OCI-LY3 (cell line): Measurements from ENCODE around the gene CRTC3.

ENCODE experiments used
- EZH2phosphoT487 ChIP-seq: fragments of 200-600 bp; shearing (Covaris generic); IDR thresholded peaks from 2 replicates; pipeline ENCODE4 v1.6.1; 2018; ENCODE audit warnings: antibody characterized with exemption, mixed run types, low read depth
- TF ChIP-seq, protein P1 (sequence below): fragments of 200-600, 300-600 bp; sonication (generic); IDR thresholded peaks from 2 replicates; pipeline ENCODE4 v1.5.1; 2014; ENCODE audit warnings: antibody characterized with exemption, low read length, low read depth

DNA sequence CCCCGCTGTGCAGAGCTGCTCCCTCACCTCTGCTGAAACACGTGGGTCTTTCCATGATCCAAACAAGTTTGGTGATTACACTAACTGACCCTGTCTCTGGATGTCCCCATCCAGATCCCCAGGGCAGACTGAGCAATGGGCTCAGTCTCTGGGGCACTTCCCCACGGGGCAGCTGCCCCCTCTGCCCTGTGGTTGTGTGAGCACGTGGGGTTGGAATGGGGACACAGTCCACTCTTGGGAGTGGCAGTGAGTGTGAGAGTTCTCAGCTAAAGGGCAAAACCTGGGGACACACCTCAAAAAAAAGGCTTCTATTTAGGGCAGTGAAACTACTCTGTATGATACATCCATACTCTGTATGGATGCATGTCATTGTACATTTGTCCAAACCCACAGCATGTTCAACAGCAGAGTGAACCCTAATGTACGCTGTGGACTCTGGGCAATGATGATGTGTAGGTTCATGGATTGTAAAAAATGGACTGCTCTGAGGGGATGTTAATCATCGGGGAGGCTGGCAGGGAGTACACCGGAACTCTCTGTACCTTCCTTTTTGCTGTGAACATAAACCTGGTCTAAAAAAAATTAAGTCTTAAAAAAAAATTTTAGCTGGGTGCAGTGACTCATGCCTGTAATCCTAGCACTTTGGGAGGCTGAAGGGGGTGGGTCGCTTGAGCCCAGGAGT, 137.5 kb downstream of the CRTC3 start:
- TF ChIP-seq, protein P1, sequence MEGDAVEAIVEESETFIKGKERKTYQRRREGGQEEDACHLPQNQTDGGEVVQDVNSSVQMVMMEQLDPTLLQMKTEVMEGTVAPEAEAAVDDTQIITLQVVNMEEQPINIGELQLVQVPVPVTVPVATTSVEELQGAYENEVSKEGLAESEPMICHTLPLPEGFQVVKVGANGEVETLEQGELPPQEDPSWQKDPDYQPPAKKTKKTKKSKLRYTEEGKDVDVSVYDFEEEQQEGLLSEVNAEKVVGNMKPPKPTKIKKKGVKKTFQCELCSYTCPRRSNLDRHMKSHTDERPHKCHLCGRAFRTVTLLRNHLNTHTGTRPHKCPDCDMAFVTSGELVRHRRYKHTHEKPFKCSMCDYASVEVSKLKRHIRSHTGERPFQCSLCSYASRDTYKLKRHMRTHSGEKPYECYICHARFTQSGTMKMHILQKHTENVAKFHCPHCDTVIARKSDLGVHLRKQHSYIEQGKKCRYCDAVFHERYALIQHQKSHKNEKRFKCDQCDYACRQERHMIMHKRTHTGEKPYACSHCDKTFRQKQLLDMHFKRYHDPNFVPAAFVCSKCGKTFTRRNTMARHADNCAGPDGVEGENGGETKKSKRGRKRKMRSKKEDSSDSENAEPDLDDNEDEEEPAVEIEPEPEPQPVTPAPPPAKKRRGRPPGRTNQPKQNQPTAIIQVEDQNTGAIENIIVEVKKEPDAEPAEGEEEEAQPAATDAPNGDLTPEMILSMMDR: no peak
- TF ChIP-seq EZH2phosphoT487: no peak
